ENCODE results near the gene TTC9. TPM values are rescaled to one million over a fixed set of nuclear protein-coding genes. Genes with fewer than 3 reads are reported as not detected.
A peak's percentile ranks its signal among the peaks of the same experiment; 100 is the strongest.

Gene TTC9
- polyA plus RNA-seq, 3 donors: 0.99 to 2.1 (median 1.2) TPM

- Histone ChIP-seq H3K9me3 (replicated peaks in 1 of 2; ENCODE audit: control insufficient read depth in 1 of 2, insufficient read depth in 1 of 2, low read length in 2 of 2) (no peaks in the 10 kb centered on the region), H4K20me1 (ENCODE audit: insufficient read depth, low read length) (no peaks in the 10 kb centered on the region), H3K4me3 (replicated peaks in 1 of 3; ENCODE audit: low read depth in 2 of 3, low read length in 3 of 3) (peak overlapping the region; percentile 38 to 87 (median 47)), H2AFZ (ENCODE audit: insufficient read depth, low read depth, low read length, poor library complexity, severe bottlenecking) (peak overlapping the region; percentile 90), H3K27me3 (ENCODE audit: control insufficient read depth in 2 of 2, insufficient read depth in 2 of 2, low read length in 2 of 2) (peaks cover 28 to 55% of the 10 kb centered on the region in 2 donors), H3K9ac (ENCODE audit: insufficient read depth, low read length, poor library complexity, severe bottlenecking) (peak overlapping the region; percentile 57), H3K27ac (ENCODE audit: low read depth in 1 of 2, low read length in 2 of 2) (no peak overlapping the region), H3K4me2 (replicated peaks; ENCODE audit: extremely low read depth, low read length, poor library complexity, severe bottlenecking) (peak overlapping the region; percentile 95), H3K79me2 (ENCODE audit: insufficient read depth, low read length) (no peaks in the 10 kb centered on the region), H3K36me3 (replicated peaks in 1 of 2; ENCODE audit: control insufficient read depth in 1 of 2, insufficient read depth in 2 of 2, low read length in 2 of 2) (no peaks in the 10 kb centered on the region), H3K4me1 (ENCODE audit: control insufficient read depth in 1 of 2, insufficient read depth in 2 of 2, low read length in 2 of 2) (peaks cover 25 to 27% of the 10 kb centered on the region in 2 donors)
- peaks cover 0 to 14% of the 10 kb centered on the region in 2 donors for H3K36me3 Mint-ChIP-seq
- H3K9me3 Mint-ChIP-seq: peaks cover 0 to 15% (median 5%) of the 10 kb centered on the region in 7 donors
- WGBS (ENCODE audit: insufficient coverage): 1% methylated on average over 45 of the region's 51 CpGs
- H3K27ac Mint-ChIP-seq: peak overlapping the region in 3 of 7 donors; percentile 30 to 36 (median 34)
- H3K4me1 Mint-ChIP-seq: peaks cover 21% of the 10 kb centered on the region
- intact Hi-C loops (cut with micrococcal nuclease): loop anchor here in 1 of 2 donors (5.0 kb wide), 1 partner anchor 50 kb away; no protein-coding TSS in a partner anchor
- peak overlapping the region; percentile 84 to 93 for H3K4me3 Mint-ChIP-seq
- H3K27me3 Mint-ChIP-seq (ENCODE audit: low read depth in 3 of 3): peaks cover 36 to 47% (median 41%) of the 10 kb centered on the region in 3 donors
- DNase-seq: peak in 2 of 3 donors; percentile 17 to 41
- no peak for TF ChIP-seq CTCF (IDR thresholded peaks at IDR 0.05)
Measured at GRCh38 chr14:70642303-70643235, 853 bp downstream of the TTC9 start.

- H3K4me1 ChIP-seq (ENCODE audit: control insufficient read depth in 1 of 2, insufficient read depth in 2 of 2, low read length in 2 of 2): peaks cover 25 to 27% of the 10 kb centered on the region in 2 donors
- H3K27me3 Mint-ChIP-seq (ENCODE audit: low read depth in 3 of 3): peaks cover 36 to 47% (median 36%) of the 10 kb centered on the region in 3 donors
Measured at GRCh38 chr14:70643967-70644366, 2.3 kb downstream of the TTC9 start.

More at GRCh38 chr14:70643967-70644366, 2.3 kb downstream of the TTC9 start:
- Histone ChIP-seq H3K36me3 (replicated peaks in 1 of 2; ENCODE audit: control insufficient read depth in 1 of 2, insufficient read depth in 2 of 2, low read length in 2 of 2) (no peaks in the 10 kb centered on the region), H4K20me1 (ENCODE audit: insufficient read depth, low read length) (no peaks in the 10 kb centered on the region), H3K4me3 (replicated peaks in 1 of 3; ENCODE audit: low read depth in 2 of 3, low read length in 3 of 3) (no peak overlapping the region), H3K9ac (ENCODE audit: insufficient read depth, low read length, poor library complexity, severe bottlenecking) (no peak overlapping the region), H3K9me3 (replicated peaks in 1 of 2; ENCODE audit: control insufficient read depth in 1 of 2, insufficient read depth in 1 of 2, low read length in 2 of 2) (no peaks in the 10 kb centered on the region), H2AFZ (ENCODE audit: insufficient read depth, low read depth, low read length, poor library complexity, severe bottlenecking) (no peak overlapping the region), H3K4me2 (replicated peaks; ENCODE audit: extremely low read depth, low read length, poor library complexity, severe bottlenecking) (no peak overlapping the region), H3K27ac (ENCODE audit: low read depth in 1 of 2, low read length in 2 of 2) (no peak overlapping the region), H3K79me2 (ENCODE audit: insufficient read depth, low read length) (no peaks in the 10 kb centered on the region), H3K27me3 (ENCODE audit: control insufficient read depth in 2 of 2, insufficient read depth in 2 of 2, low read length in 2 of 2) (peaks cover 27 to 46% of the 10 kb centered on the region in 2 donors)
- TF ChIP-seq CTCF (IDR thresholded peaks at IDR 0.05): no peak
- Mint-ChIP-seq H3K9me3 (peaks cover 0 to 15% (median 5%) of the 10 kb centered on the region in 7 donors), H3K27ac (no peak overlapping the region), H3K4me3 (no peak overlapping the region), H3K36me3 (peaks cover 3 to 14% of the 10 kb centered on the region in 2 donors), H3K4me1 (peaks cover 21% of the 10 kb centered on the region)
- no peak for DNase-seq
- WGBS (ENCODE audit: insufficient coverage): 94% methylated on average over 3 of the region's 5 CpGs
- intact Hi-C loops (cut with micrococcal nuclease): loop anchor here in 1 of 2 donors (5.0 kb wide), 1 partner anchor 48 kb away; no protein-coding TSS in a partner anchor
